ENCODE data around the gene SMURF1. TPM values are rescaled to one million over a fixed set of nuclear protein-coding genes. Genes with fewer than 3 reads are reported as not detected.
A peak's percentile ranks its signal among the peaks of the same experiment; 100 is the strongest.

The SMURF1 gene
- total RNA-seq, 2 donors from 2014 or later: 15.4 to 25.1 TPM

DNA sequence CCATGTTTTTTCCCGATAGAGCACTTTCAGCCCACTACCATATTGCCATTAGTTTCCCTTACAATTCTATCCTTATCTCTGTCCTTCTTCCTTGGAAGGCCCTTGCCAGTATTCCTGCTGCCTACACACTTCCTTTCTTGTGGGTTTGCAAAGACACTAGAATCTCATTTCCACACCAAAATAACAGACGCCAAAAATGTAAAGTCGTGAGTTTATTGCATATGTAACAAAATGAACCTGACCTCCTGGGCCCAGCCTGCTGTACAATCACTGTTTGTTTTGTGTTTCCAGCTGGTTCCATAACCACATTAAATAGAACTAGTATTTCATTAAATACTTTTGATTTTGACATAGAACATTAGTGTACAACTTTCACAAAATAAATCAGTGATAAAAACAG is 116.7 kb downstream of the SMURF1 start:
- no peak overlapping the region for H3K4me3 ChIP-seq
- TF ChIP-seq, protein P1, sequence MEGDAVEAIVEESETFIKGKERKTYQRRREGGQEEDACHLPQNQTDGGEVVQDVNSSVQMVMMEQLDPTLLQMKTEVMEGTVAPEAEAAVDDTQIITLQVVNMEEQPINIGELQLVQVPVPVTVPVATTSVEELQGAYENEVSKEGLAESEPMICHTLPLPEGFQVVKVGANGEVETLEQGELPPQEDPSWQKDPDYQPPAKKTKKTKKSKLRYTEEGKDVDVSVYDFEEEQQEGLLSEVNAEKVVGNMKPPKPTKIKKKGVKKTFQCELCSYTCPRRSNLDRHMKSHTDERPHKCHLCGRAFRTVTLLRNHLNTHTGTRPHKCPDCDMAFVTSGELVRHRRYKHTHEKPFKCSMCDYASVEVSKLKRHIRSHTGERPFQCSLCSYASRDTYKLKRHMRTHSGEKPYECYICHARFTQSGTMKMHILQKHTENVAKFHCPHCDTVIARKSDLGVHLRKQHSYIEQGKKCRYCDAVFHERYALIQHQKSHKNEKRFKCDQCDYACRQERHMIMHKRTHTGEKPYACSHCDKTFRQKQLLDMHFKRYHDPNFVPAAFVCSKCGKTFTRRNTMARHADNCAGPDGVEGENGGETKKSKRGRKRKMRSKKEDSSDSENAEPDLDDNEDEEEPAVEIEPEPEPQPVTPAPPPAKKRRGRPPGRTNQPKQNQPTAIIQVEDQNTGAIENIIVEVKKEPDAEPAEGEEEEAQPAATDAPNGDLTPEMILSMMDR (IDR thresholded peaks at IDR 0.05): no peak
- TF ChIP-seq POLR2AphosphoS5 (IDR thresholded peaks at IDR 0.05): no peak
- no peak for TF ChIP-seq POLR2A (IDR thresholded peaks at IDR 0.05)
- DNase-seq (ENCODE audit: low spot score): no peak
- no peaks in the 10 kb centered on the region for H3K9me3 ChIP-seq
- H3K36me3 ChIP-seq: peaks cover 0 to 21% of the 10 kb centered on the region in 2 donors
- intact Hi-C loops (cut with DNase I): no loop called here
- H3K4me1 ChIP-seq (replicated peaks): no peaks in the 10 kb centered on the region
- H3K27me3 ChIP-seq (replicated peaks; ENCODE audit: insufficient read depth): no peaks in the 10 kb centered on the region
- H3K27ac ChIP-seq: no peak overlapping the region
- 69% methylated on average over 3 of the region's 3 CpGs for WGBS

DNA sequence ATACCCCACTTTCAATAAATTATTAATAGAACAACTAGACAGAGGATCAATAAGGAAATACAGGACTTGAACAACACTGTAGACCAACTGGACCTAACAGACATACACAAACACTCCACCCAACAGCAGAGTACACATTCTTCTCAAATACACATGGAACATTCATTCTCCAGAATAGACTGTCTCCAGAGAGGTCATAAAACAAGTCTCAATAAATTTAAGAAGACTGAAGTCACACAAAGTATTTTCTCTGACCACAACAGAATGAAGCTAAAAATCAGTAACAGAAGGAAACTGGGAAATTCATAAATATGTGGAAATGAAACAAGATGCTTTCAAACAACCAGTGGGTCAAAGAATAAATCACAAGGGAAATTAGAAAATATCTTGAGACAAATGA is 119.8 kb downstream of the SMURF1 start:
- Histone ChIP-seq H3K36me3 (no peaks in the 10 kb centered on the region), H3K4me3 (no peak overlapping the region), H3K27me3 (replicated peaks; ENCODE audit: insufficient read depth) (no peaks in the 10 kb centered on the region), H3K9me3 (no peaks in the 10 kb centered on the region), H3K4me1 (replicated peaks) (no peaks in the 10 kb centered on the region), H3K27ac (peak overlapping the region in 1 of 2 donors; percentile 60)
- intact Hi-C loops (cut with DNase I): no loop called here
- TF ChIP-seq POLR2AphosphoS5 (IDR thresholded peaks at IDR 0.05): peak; percentile 79
- TF ChIP-seq POLR2A (IDR thresholded peaks at IDR 0.05): no peak
- TF ChIP-seq, protein P1 (IDR thresholded peaks at IDR 0.05): no peak
- DNase-seq (ENCODE audit: low spot score): peak; percentile 30

GRCh38 chr7:99021941-99022560 is 121.9 kb downstream of the SMURF1 start:
- Histone ChIP-seq H3K9me3 (no peaks in the 10 kb centered on the region), H3K36me3 (no peaks in the 10 kb centered on the region), H3K4me3 (no peak overlapping the region), H3K27me3 (replicated peaks; ENCODE audit: insufficient read depth) (no peaks in the 10 kb centered on the region), H3K4me1 (replicated peaks) (no peaks in the 10 kb centered on the region), H3K27ac (peak overlapping the region in 1 of 2 donors; percentile 42)
- TF ChIP-seq POLR2A (IDR thresholded peaks at IDR 0.05) (no peak), POLR2AphosphoS5 (IDR thresholded peaks at IDR 0.05) (peak; percentile 13)
- TF ChIP-seq, protein P1 (IDR thresholded peaks at IDR 0.05): no peak
- intact Hi-C loops (cut with DNase I): no loop called here
- no peak for DNase-seq (ENCODE audit: low spot score)
- 84% methylated on average over 3 of the region's 3 CpGs for WGBS

GRCh38 chr7:99020413-99020715 is 123.5 kb downstream of the SMURF1 start:
- no peak overlapping the region for H3K4me3 ChIP-seq

More at GRCh38 chr7:99020413-99020715, 123.5 kb downstream of the SMURF1 start:
- intact Hi-C loops (cut with DNase I): no loop called here
- 72% methylated on average over 3 of the region's 3 CpGs for WGBS
- no peak for DNase-seq (ENCODE audit: low spot score)
- Histone ChIP-seq H3K9me3 (no peaks in the 10 kb centered on the region), H3K36me3 (no peaks in the 10 kb centered on the region), H3K4me1 (replicated peaks) (no peaks in the 10 kb centered on the region), H3K27ac (no peak overlapping the region), H3K27me3 (replicated peaks; ENCODE audit: insufficient read depth) (no peaks in the 10 kb centered on the region)
- TF ChIP-seq, protein P1 (IDR thresholded peaks at IDR 0.05): no peak
- TF ChIP-seq POLR2AphosphoS5 (IDR thresholded peaks at IDR 0.05): no peak
- TF ChIP-seq POLR2A (IDR thresholded peaks at IDR 0.05): no peak
